Endodermal cell (in vitro differentiated cells): ENCODE results near the gene CSNK1G2. TPM values are rescaled to one million over a fixed set of nuclear protein-coding genes. Genes with fewer than 3 reads are reported as not detected.

Source experiments
- DNase-seq: peaks from one replicate; pipeline ENCODE4 v3.0.0-alpha.2; 2017
- H3K27ac ChIP-seq: 2 replicates; pipeline ENCODE4 v1.5.1; 2013; ENCODE audit warnings: mild to moderate bottlenecking, low read depth, low read length, moderate library complexity
- H3K27me3 ChIP-seq: 2 replicates; pipeline ENCODE4 v1.6.1; 2013; ENCODE audit warnings: mild to moderate bottlenecking, low read length, moderate library complexity; ENCODE audit not compliant: insufficient read depth, control insufficient read depth, poor library complexity, severe bottlenecking
- H3K36me3 ChIP-seq: 2 replicates; pipeline ENCODE4 v1.7.0; 2013; ENCODE audit warnings: mild to moderate bottlenecking, low read length, moderate library complexity; ENCODE audit not compliant: control insufficient read depth, insufficient read depth
- H3K4me1 ChIP-seq: one replicate; pipeline ENCODE4 v1.7.0; 2013; ENCODE audit warnings: low read length; ENCODE audit not compliant: control insufficient read depth, insufficient read depth
- H3K4me3 ChIP-seq: 2 replicates; pipeline ENCODE4 v1.5.1; 2013; ENCODE audit warnings: mild to moderate bottlenecking, low read length, moderate library complexity
- H3K9ac ChIP-seq: 2 replicates; pipeline ENCODE4 v1.6.1; 2013; ENCODE audit warnings: mild to moderate bottlenecking, low read length, moderate library complexity; ENCODE audit not compliant: poor library complexity, severe bottlenecking; ENCODE audit errors: extremely low read depth
- H3K9me3 ChIP-seq: 2 replicates; pipeline ENCODE4 v1.6.1; 2013; ENCODE audit warnings: mild to moderate bottlenecking, low read length, moderate library complexity; ENCODE audit not compliant: control insufficient read depth
- H3K27ac Mint-ChIP-seq: 2 replicates; pipeline ENCODE4 v1.8.0; 2020; ENCODE audit warnings: mixed read lengths
- H3K27me3 Mint-ChIP-seq: 2 replicates; pipeline ENCODE4 v1.8.0; 2021; ENCODE audit warnings: mild to moderate bottlenecking, mixed read lengths; ENCODE audit not compliant: insufficient read depth
- H3K36me3 Mint-ChIP-seq: 2 replicates; pipeline ENCODE4 v1.8.0; 2020; ENCODE audit warnings: low read depth, mixed read lengths
- H3K4me1 Mint-ChIP-seq: 2 replicates; pipeline ENCODE4 v1.8.0; 2020; ENCODE audit warnings: mixed read lengths
- H3K4me3 Mint-ChIP-seq: 2 replicates; pipeline ENCODE4 v1.8.0; 2020; ENCODE audit warnings: mild to moderate bottlenecking, moderate library complexity, mixed read lengths
- H3K9me3 Mint-ChIP-seq: 2 replicates; pipeline ENCODE4 v1.8.0; 2020; ENCODE audit warnings: mild to moderate bottlenecking, mixed read lengths
- WGBS, 2 experiments: methylation state at CpG; one replicate each; pipeline versions ENCODE4 v1.1.5 to v1.1.7; 2013; ENCODE audit warnings: missing lambda C conversion rate in 2 of 2, mixed read lengths in 1 of 2; ENCODE audit not compliant: insufficient coverage in 1 of 2, insufficient read length in 1 of 2; 5-methylcytosine and 5-hydroxymethylcytosine counted together
- total RNA-seq, 2 donors: library from RNA; stranded (reverse); fragmentation: NEBNext Ultra II Directional in 1 of 2; extraction: Animal tissue kit (Norgen Biotek cat#: 25700) in 1 of 2; gene quantifications; 2 replicates in 1 of 2; 3 replicates in 1 of 2; pipeline ENCODE4 v1.2.1, GENCODE V29; 2021
- TF ChIP-seq, protein P1 (sequence below): fragments of 200-600 bp; sonication (generic); conservative IDR thresholded peaks from 2 replicates; pipeline ENCODE4 v1.5.0; 2021; ENCODE audit warnings: antibody characterized with exemption, mild to moderate bottlenecking

The CSNK1G2 gene
- total RNA-seq, 2 donors from 2014 or later: 111 to 112 TPM

DNA sequence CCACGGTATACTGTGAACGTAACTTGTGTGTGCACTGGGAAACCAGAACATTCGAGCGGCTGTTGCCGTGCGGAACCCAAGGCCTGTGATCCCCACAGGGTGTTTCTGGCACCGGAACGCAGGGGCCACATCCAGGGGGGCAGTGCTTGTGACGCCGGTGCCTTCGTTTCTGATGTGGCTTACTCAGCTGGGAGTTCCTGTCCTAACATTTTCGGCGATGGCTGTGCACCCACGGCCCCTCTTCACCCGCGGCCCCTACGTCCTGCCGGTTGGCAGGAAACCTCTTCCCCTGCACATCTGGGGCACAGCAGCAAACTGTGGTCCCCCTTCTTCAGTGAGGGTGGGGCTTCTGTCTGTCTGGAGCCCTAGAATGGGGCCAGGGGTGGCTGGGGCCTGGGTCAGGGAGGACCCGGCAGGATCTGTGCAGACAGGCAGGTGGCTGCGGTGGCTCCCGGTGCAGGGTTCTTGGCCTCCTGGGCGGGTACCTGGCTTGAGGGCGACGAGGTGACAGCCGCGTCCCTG is 26.2 kb downstream of the CSNK1G2 start:
- no peak for DNase-seq
- no peaks in the 10 kb centered on the region for H3K4me1 Mint-ChIP-seq
- H3K36me3 ChIP-seq: peaks cover 14% of the 10 kb centered on the region
- H3K36me3 Mint-ChIP-seq: peaks cover 13% of the 10 kb centered on the region
- WGBS, 2 experiments: 92 to 94% methylated on average over 19 to 26 of the region's 26 CpGs
- no peaks in the 10 kb centered on the region for H3K27me3 Mint-ChIP-seq
- TF ChIP-seq, protein P1, sequence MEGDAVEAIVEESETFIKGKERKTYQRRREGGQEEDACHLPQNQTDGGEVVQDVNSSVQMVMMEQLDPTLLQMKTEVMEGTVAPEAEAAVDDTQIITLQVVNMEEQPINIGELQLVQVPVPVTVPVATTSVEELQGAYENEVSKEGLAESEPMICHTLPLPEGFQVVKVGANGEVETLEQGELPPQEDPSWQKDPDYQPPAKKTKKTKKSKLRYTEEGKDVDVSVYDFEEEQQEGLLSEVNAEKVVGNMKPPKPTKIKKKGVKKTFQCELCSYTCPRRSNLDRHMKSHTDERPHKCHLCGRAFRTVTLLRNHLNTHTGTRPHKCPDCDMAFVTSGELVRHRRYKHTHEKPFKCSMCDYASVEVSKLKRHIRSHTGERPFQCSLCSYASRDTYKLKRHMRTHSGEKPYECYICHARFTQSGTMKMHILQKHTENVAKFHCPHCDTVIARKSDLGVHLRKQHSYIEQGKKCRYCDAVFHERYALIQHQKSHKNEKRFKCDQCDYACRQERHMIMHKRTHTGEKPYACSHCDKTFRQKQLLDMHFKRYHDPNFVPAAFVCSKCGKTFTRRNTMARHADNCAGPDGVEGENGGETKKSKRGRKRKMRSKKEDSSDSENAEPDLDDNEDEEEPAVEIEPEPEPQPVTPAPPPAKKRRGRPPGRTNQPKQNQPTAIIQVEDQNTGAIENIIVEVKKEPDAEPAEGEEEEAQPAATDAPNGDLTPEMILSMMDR: no peak
- no peaks in the 10 kb centered on the region for H3K9me3 ChIP-seq
- H3K4me3 ChIP-seq: no peak overlapping the region
- no peak overlapping the region for H3K27ac Mint-ChIP-seq
- no peak overlapping the region for H3K27ac ChIP-seq
- no peak overlapping the region for H3K9ac ChIP-seq
- H3K9me3 Mint-ChIP-seq: no peaks in the 10 kb centered on the region
- no peaks in the 10 kb centered on the region for H3K4me1 ChIP-seq
- H3K4me3 Mint-ChIP-seq: no peak overlapping the region
- no peaks in the 10 kb centered on the region for H3K27me3 ChIP-seq

DNA sequence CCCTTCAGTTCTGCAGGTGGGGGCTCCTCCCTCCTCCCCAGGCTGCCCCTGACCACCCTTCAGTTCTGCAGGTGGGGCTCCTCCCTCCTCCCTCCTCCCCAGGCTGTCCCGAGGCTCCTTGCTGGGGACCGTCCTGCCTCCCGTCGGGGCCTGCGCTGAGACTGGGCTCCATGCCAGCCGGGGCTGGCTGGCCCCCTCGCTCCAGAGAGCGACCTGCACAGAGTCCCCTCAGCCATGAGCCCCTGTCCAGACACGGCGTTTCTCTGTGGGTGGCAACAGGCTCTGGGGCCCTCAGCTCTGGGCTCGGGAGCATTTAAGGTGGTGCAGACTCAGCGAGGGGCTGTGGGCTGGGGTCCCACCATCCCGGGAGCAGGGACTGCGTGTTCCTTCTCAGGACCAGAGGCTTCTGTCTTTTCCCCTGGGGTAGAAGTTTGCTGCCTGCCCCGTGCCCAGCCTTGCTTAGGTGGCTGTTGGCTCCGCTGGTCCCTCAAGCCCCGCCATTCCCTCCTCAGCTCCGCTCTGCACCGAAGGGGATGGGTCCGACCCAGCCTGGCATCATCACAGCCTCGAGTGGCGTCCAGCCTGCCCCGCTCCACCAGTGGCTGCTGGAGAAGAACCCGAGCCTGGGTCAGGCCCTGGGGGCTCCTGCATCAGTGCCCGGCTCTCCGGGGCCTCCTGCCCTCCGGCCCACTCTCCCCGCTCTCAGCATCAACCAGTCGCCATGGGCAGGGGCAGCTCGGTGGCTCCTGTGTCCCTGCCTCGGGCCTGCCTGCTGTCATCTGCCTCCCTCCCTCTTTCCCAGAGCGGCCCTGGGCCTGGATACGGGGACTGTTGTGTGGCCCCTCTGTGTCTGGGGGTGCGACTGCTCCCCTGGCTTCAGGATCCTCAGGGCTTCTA is 27.6 kb downstream of the CSNK1G2 start:
- H3K36me3 ChIP-seq: peaks cover 16% of the 10 kb centered on the region
- Mint-ChIP-seq H3K4me1 (no peaks in the 10 kb centered on the region), H3K4me3 (no peak overlapping the region), H3K36me3 (peaks cover 2% of the 10 kb centered on the region), H3K9me3 (no peaks in the 10 kb centered on the region), H3K27ac (no peak overlapping the region), H3K27me3 (no peaks in the 10 kb centered on the region)
- H3K4me1 ChIP-seq: no peaks in the 10 kb centered on the region
- no peak for DNase-seq
- TF ChIP-seq, protein P1: no peak
- H3K9me3 ChIP-seq: no peaks in the 10 kb centered on the region
- no peak overlapping the region for H3K4me3 ChIP-seq
- H3K27me3 ChIP-seq: no peaks in the 10 kb centered on the region
- no peak overlapping the region for H3K9ac ChIP-seq
- peak overlapping the region; percentile 32 for H3K27ac ChIP-seq
- 94 to 97% methylated on average over 21 to 34 of the region's 34 CpGs for WGBS, 2 experiments

DNA sequence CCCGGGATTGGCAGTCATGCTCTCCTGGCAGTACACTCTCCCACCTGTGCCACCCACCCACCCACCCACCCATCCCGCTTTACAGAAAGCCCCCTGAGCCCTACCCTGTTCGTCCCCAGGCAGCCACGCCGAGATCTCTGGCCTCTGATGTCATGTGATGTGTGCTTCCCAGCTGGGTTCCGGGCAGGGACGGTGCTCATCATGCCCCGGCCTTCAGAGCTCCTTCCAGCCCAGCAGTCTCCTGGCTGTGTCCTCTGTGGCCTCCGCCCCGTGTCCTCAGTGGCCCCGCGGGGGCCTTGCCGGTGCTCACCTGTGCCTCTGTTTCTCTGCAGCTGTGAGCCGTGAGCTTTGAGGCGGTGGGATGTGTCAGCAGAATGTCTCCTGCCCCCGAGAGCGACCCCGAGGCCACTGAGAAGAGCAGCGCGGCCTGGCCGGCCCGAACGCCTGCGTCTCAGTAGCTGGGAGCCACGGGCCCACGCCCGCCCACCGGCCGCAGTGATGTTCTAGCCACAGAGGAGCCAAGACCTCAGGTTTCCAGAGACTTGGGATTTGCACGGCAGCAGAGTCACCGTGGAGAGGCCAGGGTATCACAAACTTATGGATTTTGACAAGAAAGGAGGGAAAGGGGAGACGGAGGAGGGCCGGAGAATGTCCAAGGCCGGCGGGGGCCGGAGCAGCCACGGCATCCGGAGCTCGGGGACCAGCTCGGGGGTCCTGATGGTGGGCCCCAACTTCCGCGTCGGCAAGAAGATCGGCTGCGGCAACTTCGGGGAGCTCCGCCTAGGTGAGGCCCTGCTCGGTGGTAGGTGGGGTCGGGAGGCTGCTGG is 28.4 kb downstream of the CSNK1G2 start:
- Mint-ChIP-seq H3K4me1 (no peaks in the 10 kb centered on the region), H3K36me3 (peaks cover 4% of the 10 kb centered on the region), H3K4me3 (no peak overlapping the region), H3K9me3 (no peaks in the 10 kb centered on the region), H3K27me3 (no peaks in the 10 kb centered on the region), H3K27ac (no peak overlapping the region)
- peaks cover 16% of the 10 kb centered on the region for H3K36me3 ChIP-seq
- no peaks in the 10 kb centered on the region for H3K27me3 ChIP-seq
- no peak for DNase-seq
- H3K4me1 ChIP-seq: no peaks in the 10 kb centered on the region
- no peak overlapping the region for H3K9ac ChIP-seq
- no peaks in the 10 kb centered on the region for H3K9me3 ChIP-seq
- no peak overlapping the region for H3K27ac ChIP-seq
- 96% methylated on average over 40 to 48 of the region's 49 CpGs for WGBS, 2 experiments
- no peak overlapping the region for H3K4me3 ChIP-seq
- TF ChIP-seq, protein P1: no peak
